Activated B cell treated with CpG ODN at 0.5 μM for 24 hours (primary cell): Measurements from ENCODE around the gene SRRM1. TPM values are rescaled to one million over a fixed set of nuclear protein-coding genes. Genes with fewer than 3 reads are reported as not detected.
"Not testable (repeated sequence)": the region's sequence is repeated elsewhere in the genome, so short reads cannot be mapped to it uniquely, and the experiment has no call there.

Experiments
- ATAC-seq: fragments of 200-7000 bp; cut with Tn5 transposase; one replicate; pipeline ENCODE4 v1.10.0; 2021; ENCODE audit warnings: low read depth, mild to moderate bottlenecking, moderate library complexity
- CTCF ChIA-PET: fragments of 350-600 bp; sonication (Branson Sonifier 250); formaldehyde crosslinking; loops from one replicate; lab custom pipeline; 2021; ENCODE audit warnings: antibody characterized with exemption; lab: Charles Lee
- POLR2A ChIA-PET: fragments of 350-600 bp; sonication (Branson Sonifier 250); formaldehyde crosslinking; loops from one replicate; lab custom pipeline; 2021; ENCODE audit warnings: antibody characterized with exemption; lab: Charles Lee
- DNase-seq: peaks from one replicate; pipeline ENCODE4 v3.0.0; 2022
- H3K27ac Mint-ChIP-seq: one replicate; pipeline ENCODE4 v1.8.0; 2020; ENCODE audit warnings: mixed read lengths
- H3K27me3 Mint-ChIP-seq: one replicate; pipeline ENCODE4 v1.8.0; 2021; ENCODE audit warnings: mixed read lengths
- H3K36me3 Mint-ChIP-seq: one replicate; pipeline ENCODE4 v1.8.0; 2021; ENCODE audit warnings: low read depth, mixed read lengths
- H3K4me1 Mint-ChIP-seq: one replicate; pipeline ENCODE4 v1.8.0; 2021; ENCODE audit warnings: mixed read lengths
- H3K4me3 Mint-ChIP-seq: one replicate; pipeline ENCODE4 v1.8.0; 2020; ENCODE audit warnings: mild to moderate bottlenecking, mixed read lengths
- H3K9me3 Mint-ChIP-seq: one replicate; pipeline ENCODE4 v1.8.0; 2020; ENCODE audit warnings: mixed read lengths
- CTCF ChIP-seq: fragments of 200-600 bp; IDR thresholded peaks from one replicate; pipeline ENCODE4 v1.8.0; 2022; ENCODE audit warnings: antibody characterized with exemption, mild to moderate bottlenecking
- intact Hi-C: fragments of 100-400 bp; cut with micrococcal nuclease; formaldehyde crosslinking; loops from one replicate; pipeline ENCODE4 v1.15.1; 2024
- total RNA-seq: library from RNA; stranded (reverse); gene quantifications from 2 replicates; pipeline ENCODE4 v1.2.3, GENCODE V29; 2022

Gene SRRM1
- total RNA-seq, 1 donor from 2014 or later, result 220 TPM

GRCh38 chr1:24659993-24660665, 17.0 kb downstream of the SRRM1 start:
- no peak for TF ChIP-seq CTCF
- H3K36me3 Mint-ChIP-seq, result peaks cover 88% of the 10 kb centered on the region
- H3K4me1 Mint-ChIP-seq, result peaks cover 12% of the 10 kb centered on the region
- DNase-seq (no peak), ATAC-seq (no peak)
- intact Hi-C loops, result no loop called here
- CTCF ChIA-PET, result interaction anchor here (0.8 to 1.2 kb wide), 3 partner anchors 29 to 165 kb away, joined by 3 to 5 read pairs (median 3); no protein-coding TSS in a partner anchor
- H3K27me3 Mint-ChIP-seq, result no peaks in the 10 kb centered on the region
- POLR2A ChIA-PET, result interaction anchor here (1.0 kb wide), 1 partner anchor 469 kb away, joined by 3 read pairs; no protein-coding TSS in a partner anchor
- H3K27ac Mint-ChIP-seq, result no peak overlapping the region
- no peak overlapping the region for H3K4me3 Mint-ChIP-seq
- H3K9me3 Mint-ChIP-seq, result no peaks in the 10 kb centered on the region

DNA sequence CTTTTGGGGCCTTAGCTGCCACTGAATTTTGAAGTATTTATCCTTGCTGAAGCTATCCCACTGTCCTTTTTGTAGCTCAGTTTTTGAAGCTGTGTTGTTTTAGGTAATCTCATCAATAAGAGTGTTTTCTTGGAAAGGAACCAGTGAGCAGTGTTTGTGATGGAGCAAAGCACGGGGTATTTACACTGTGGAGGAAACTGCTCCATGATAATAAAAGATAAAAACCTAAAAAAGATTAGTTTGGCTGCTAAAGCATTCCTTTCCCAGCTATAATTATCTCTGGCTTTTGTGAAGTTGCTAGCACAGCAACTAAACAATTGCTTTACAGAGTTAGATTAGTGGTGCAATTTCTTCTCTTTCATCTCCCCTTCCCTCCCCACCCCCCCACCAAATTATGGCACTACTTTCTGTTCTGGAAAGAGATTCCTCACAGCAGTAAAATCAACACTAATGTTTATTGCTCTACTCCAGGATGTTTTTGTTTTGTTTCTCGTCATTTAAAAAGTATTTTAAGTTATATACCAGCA, 21.5 kb downstream of the SRRM1 start:
- Mint-ChIP-seq H3K4me1 (peaks cover 2% of the 10 kb centered on the region), H3K9me3 (no peaks in the 10 kb centered on the region), H3K27me3 (no peaks in the 10 kb centered on the region), H3K36me3 (peaks cover 85% of the 10 kb centered on the region), H3K4me3 (no peak overlapping the region), H3K27ac (no peak overlapping the region)
- no peak for ATAC-seq
- POLR2A ChIA-PET, result no interaction called here
- DNase-seq, result no peak
- TF ChIP-seq CTCF, result no peak
- CTCF ChIA-PET, result interaction anchor here (1.0 kb wide), 1 partner anchor 24 kb away, joined by 4 read pairs; no protein-coding TSS in a partner anchor
- intact Hi-C loops, result no loop called here

- DNase-seq (no peak), ATAC-seq (no peak)
- Mint-ChIP-seq H3K4me1 (no peaks in the 10 kb centered on the region), H3K9me3 (no peaks in the 10 kb centered on the region), H3K36me3 (peaks cover 86% of the 10 kb centered on the region), H3K27me3 (no peaks in the 10 kb centered on the region), H3K4me3 (no peak overlapping the region), H3K27ac (no peak overlapping the region)
- intact Hi-C loops, result no loop called here
- TF ChIP-seq CTCF, result no peak
- ChIA-PET CTCF (no interaction called here), POLR2A (no interaction called here)
Observed at GRCh38 chr1:24666794-24667193, 23.7 kb downstream of the SRRM1 start.

- H3K27me3 Mint-ChIP-seq, H3K4me1 Mint-ChIP-seq, DNase-seq, ATAC-seq, H3K9me3 Mint-ChIP-seq, H3K4me3 Mint-ChIP-seq, POLR2A ChIA-PET, intact Hi-C loops: not testable (repeated sequence)
- H3K36me3 Mint-ChIP-seq, result peaks cover 82% of the 10 kb centered on the region
- H3K27ac Mint-ChIP-seq, result peak overlapping the region; percentile 20
- CTCF ChIA-PET, result interaction anchor here (0.6 kb wide), 1 partner anchor 598 kb away, joined by 3 read pairs; no protein-coding TSS in a partner anchor
Observed at GRCh38 chr1:24671372-24671771, 28.3 kb downstream of the SRRM1 start.

DNA sequence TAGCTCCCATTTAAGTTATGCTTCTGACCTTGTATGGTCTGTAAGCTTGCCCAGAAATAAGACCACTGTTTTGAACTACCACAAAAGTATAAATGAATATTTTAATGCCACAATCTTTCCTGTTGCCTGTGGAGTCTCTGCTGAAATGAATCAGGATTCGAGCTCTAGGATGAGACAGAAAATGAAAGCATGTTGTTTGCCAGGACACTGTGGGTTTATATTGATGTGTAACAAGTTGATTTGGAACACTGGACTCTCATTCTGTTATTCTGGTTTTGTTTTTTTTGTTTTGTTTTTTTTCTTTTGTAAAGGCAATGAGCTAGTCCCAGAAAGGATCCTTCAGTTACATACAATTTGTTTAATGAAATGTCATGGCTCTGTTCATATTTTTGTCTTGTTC, 29.6 kb downstream of the SRRM1 start:
- H3K9me3 Mint-ChIP-seq, H3K4me1 Mint-ChIP-seq, H3K27ac Mint-ChIP-seq, POLR2A ChIA-PET, H3K27me3 Mint-ChIP-seq, intact Hi-C loops, H3K4me3 Mint-ChIP-seq, ATAC-seq, DNase-seq: not testable (repeated sequence)
- CTCF ChIA-PET, result interaction anchor here (1.0 to 1.6 kb wide), 2 partner anchors 158 to 162 kb away, joined by 3 to 4 read pairs; no protein-coding TSS in a partner anchor
- peaks cover 79% of the 10 kb centered on the region for H3K36me3 Mint-ChIP-seq

- Mint-ChIP-seq H3K36me3 (peaks cover 76% of the 10 kb centered on the region), H3K4me1 (peaks cover 2% of the 10 kb centered on the region), H3K4me3 (no peak overlapping the region), H3K27me3 (no peaks in the 10 kb centered on the region), H3K27ac (no peak overlapping the region), H3K9me3 (no peaks in the 10 kb centered on the region)
- TF ChIP-seq CTCF, result no peak
- CTCF ChIA-PET, result interaction anchor here (1.0 to 1.6 kb wide), 2 partner anchors 157 to 162 kb away, joined by 3 to 4 read pairs; no protein-coding TSS in a partner anchor
- no peak for DNase-seq
- POLR2A ChIA-PET, result interaction anchor here (0.6 kb wide), 1 partner anchor 77 kb away, joined by 3 read pairs; no protein-coding TSS in a partner anchor
- intact Hi-C loops, result no loop called here
- ATAC-seq, result no peak
Observed at GRCh38 chr1:24673341-24673740, 30.2 kb downstream of the SRRM1 start.

DNA sequence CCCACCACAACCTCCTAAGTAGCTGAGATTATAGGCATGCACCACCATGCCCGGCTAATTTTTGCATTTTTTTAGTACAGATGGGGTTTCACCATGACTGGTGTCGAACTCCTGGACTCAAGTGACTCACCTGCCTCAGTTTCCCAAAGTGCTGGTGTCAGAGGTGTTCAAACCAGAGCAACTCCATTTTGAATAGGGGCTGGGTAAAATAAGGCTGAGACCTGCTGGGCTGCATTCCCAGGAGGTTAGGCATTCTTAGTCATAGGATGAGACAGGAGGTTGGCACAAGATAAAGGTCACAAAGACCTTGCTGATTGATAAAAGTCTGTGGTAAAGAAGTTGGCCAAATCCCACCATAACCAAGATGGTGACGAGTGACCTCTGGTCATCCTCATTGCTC, 35.3 kb downstream of the SRRM1 start:
- CTCF ChIA-PET, result interaction anchor here (0.8 kb wide), 1 partner anchor 156 kb away, joined by 3 read pairs; no protein-coding TSS in a partner anchor
- ATAC-seq, DNase-seq, H3K9me3 Mint-ChIP-seq, H3K27ac Mint-ChIP-seq, POLR2A ChIA-PET, H3K4me3 Mint-ChIP-seq, H3K27me3 Mint-ChIP-seq, H3K4me1 Mint-ChIP-seq, intact Hi-C loops: not testable (repeated sequence)
- H3K36me3 Mint-ChIP-seq, result peaks cover 29% of the 10 kb centered on the region
